Measurements from ENCODE around the gene SIT1.

DNA sequence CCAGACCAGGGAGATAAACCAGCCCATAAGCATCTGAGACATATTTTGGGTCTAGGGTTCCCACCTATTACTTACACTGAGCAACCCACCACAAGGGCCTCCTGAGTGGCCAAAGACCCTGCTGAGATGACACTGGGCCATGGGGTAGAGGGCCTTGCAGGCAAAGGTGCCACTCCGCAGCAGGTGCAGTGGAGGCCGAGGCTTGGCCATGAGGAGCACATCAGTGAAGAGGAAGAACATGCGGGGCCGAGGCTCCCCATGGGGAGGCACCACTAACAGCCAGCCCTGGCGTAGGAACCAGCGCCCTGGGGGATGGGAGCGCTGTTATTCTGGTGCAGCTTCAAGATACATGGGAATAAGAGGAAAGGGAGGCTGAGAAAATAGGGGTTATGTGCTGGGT lies 11.7 kb upstream of the SIT1 start:
- TF ChIP-seq CTCF (IDR thresholded peaks at IDR 0.05) (no peak), POLR2A (IDR thresholded peaks at IDR 0.05) (no peak)
